ENCODE data around the gene MYO1G.
A peak's percentile ranks its signal among the peaks of the same experiment; 100 is the strongest.
"Not testable (repeated sequence)": the region's sequence is repeated elsewhere in the genome, so short reads cannot be mapped to it uniquely, and the experiment has no call there.

Gene MYO1G

GRCh38 chr7:44953156-44953555 lies 25.7 kb downstream of the MYO1G start:
- no peaks in the 10 kb centered on the region for H3K27me3 Mint-ChIP-seq
- peaks cover 14% of the 10 kb centered on the region for H3K4me1 Mint-ChIP-seq
- no peak overlapping the region for H3K4me3 Mint-ChIP-seq
- no peaks in the 10 kb centered on the region for H3K36me3 Mint-ChIP-seq
- no peaks in the 10 kb centered on the region for H3K9me3 Mint-ChIP-seq
- H3K27ac Mint-ChIP-seq: no peak overlapping the region

- no peaks in the 10 kb centered on the region for H3K36me3 Mint-ChIP-seq
- H3K27me3 Mint-ChIP-seq: no peaks in the 10 kb centered on the region
- H3K4me3 Mint-ChIP-seq: no peak overlapping the region
- no peak overlapping the region for H3K27ac Mint-ChIP-seq
- H3K9me3 Mint-ChIP-seq: no peaks in the 10 kb centered on the region
- peaks cover 3% of the 10 kb centered on the region for H3K4me1 Mint-ChIP-seq
Observed at GRCh38 chr7:44949303-44949702, 29.5 kb downstream of the MYO1G start.

GRCh38 chr7:44945479-44945878 lies 33.3 kb downstream of the MYO1G start:
- Mint-ChIP-seq H3K27me3 (no peaks in the 10 kb centered on the region), H3K4me3 (no peak overlapping the region), H3K9me3 (no peaks in the 10 kb centered on the region), H3K4me1 (no peaks in the 10 kb centered on the region), H3K36me3 (no peaks in the 10 kb centered on the region), H3K27ac (no peak overlapping the region)

- Mint-ChIP-seq H3K36me3 (no peaks in the 10 kb centered on the region), H3K27ac (no peak overlapping the region), H3K4me1 (no peaks in the 10 kb centered on the region), H3K9me3 (no peaks in the 10 kb centered on the region), H3K4me3 (no peak overlapping the region), H3K27me3 (no peaks in the 10 kb centered on the region)
Observed at GRCh38 chr7:44944821-44945220, 34.0 kb downstream of the MYO1G start.

- H3K4me1 Mint-ChIP-seq: no peaks in the 10 kb centered on the region
- H3K4me3 Mint-ChIP-seq: no peak overlapping the region
- H3K27me3 Mint-ChIP-seq: no peaks in the 10 kb centered on the region
Observed at GRCh38 chr7:44943631-44944030, 35.2 kb downstream of the MYO1G start.

GRCh38 chr7:44937426-44937825 lies 41.4 kb downstream of the MYO1G start:
- Mint-ChIP-seq H3K27ac (no peak overlapping the region), H3K27me3 (no peaks in the 10 kb centered on the region), H3K36me3 (no peaks in the 10 kb centered on the region), H3K4me3 (no peak overlapping the region), H3K9me3 (no peaks in the 10 kb centered on the region), H3K4me1 (no peaks in the 10 kb centered on the region)

More at GRCh38 chr7:44943631-44944030, 35.2 kb downstream of the MYO1G start:
- Mint-ChIP-seq H3K9me3 (no peaks in the 10 kb centered on the region), H3K27ac (no peak overlapping the region), H3K36me3 (no peaks in the 10 kb centered on the region)

GRCh38 chr7:44936322-44936721 lies 42.5 kb downstream of the MYO1G start:
- no peaks in the 10 kb centered on the region for H3K27me3 Mint-ChIP-seq
- H3K9me3 Mint-ChIP-seq: no peaks in the 10 kb centered on the region
- no peak overlapping the region for H3K27ac Mint-ChIP-seq
- H3K4me3 Mint-ChIP-seq: no peak overlapping the region
- no peaks in the 10 kb centered on the region for H3K4me1 Mint-ChIP-seq
- no peaks in the 10 kb centered on the region for H3K36me3 Mint-ChIP-seq

GRCh38 chr7:44935583-44935982 lies 43.2 kb downstream of the MYO1G start:
- no peaks in the 10 kb centered on the region for H3K27me3 Mint-ChIP-seq
- no peak overlapping the region for H3K4me3 Mint-ChIP-seq
- H3K9me3 Mint-ChIP-seq: no peaks in the 10 kb centered on the region
- H3K27ac Mint-ChIP-seq: no peak overlapping the region
- no peaks in the 10 kb centered on the region for H3K4me1 Mint-ChIP-seq
- no peaks in the 10 kb centered on the region for H3K36me3 Mint-ChIP-seq

- no peaks in the 10 kb centered on the region for H3K36me3 Mint-ChIP-seq
- H3K4me1 Mint-ChIP-seq: no peaks in the 10 kb centered on the region
- H3K27ac Mint-ChIP-seq: no peak overlapping the region
- no peaks in the 10 kb centered on the region for H3K27me3 Mint-ChIP-seq
- no peaks in the 10 kb centered on the region for H3K9me3 Mint-ChIP-seq
- no peak overlapping the region for H3K4me3 Mint-ChIP-seq
Observed at GRCh38 chr7:44935016-44935415, 43.8 kb downstream of the MYO1G start.

- H3K4me1 Mint-ChIP-seq, H3K4me3 Mint-ChIP-seq, H3K36me3 Mint-ChIP-seq, H3K27me3 Mint-ChIP-seq, H3K9me3 Mint-ChIP-seq, H3K27ac Mint-ChIP-seq: not testable (repeated sequence)
Observed at GRCh38 chr7:44934510-44934909, 44.3 kb downstream of the MYO1G start.

GRCh38 chr7:44930921-44931320 lies 47.9 kb downstream of the MYO1G start:
- no peaks in the 10 kb centered on the region for H3K9me3 Mint-ChIP-seq
- no peaks in the 10 kb centered on the region for H3K36me3 Mint-ChIP-seq
- H3K4me1 Mint-ChIP-seq: no peaks in the 10 kb centered on the region
- no peaks in the 10 kb centered on the region for H3K27me3 Mint-ChIP-seq
- H3K4me3 Mint-ChIP-seq: no peak overlapping the region
- H3K27ac Mint-ChIP-seq: no peak overlapping the region

- Mint-ChIP-seq H3K4me1 (peaks cover 9% of the 10 kb centered on the region), H3K27ac (peak overlapping the region; percentile 72), H3K36me3 (no peaks in the 10 kb centered on the region)
Observed at GRCh38 chr7:44922351-44922694, 56.5 kb downstream of the MYO1G start.

GRCh38 chr7:44921607-44922350 lies 57.0 kb downstream of the MYO1G start:
- Mint-ChIP-seq H3K27ac (no peak overlapping the region), H3K27me3 (no peaks in the 10 kb centered on the region)

More at GRCh38 chr7:44922351-44922694, 56.5 kb downstream of the MYO1G start:
- H3K27me3 Mint-ChIP-seq: no peaks in the 10 kb centered on the region
- no peaks in the 10 kb centered on the region for H3K9me3 Mint-ChIP-seq
- H3K4me3 Mint-ChIP-seq: no peak overlapping the region

GRCh38 chr7:44920119-44920518 lies 58.7 kb downstream of the MYO1G start:
- H3K9me3 Mint-ChIP-seq: no peaks in the 10 kb centered on the region
- peak overlapping the region; percentile 30 for H3K27ac Mint-ChIP-seq
- H3K4me1 Mint-ChIP-seq: peaks cover 11% of the 10 kb centered on the region
- H3K36me3 Mint-ChIP-seq: no peaks in the 10 kb centered on the region
- no peak overlapping the region for H3K4me3 Mint-ChIP-seq
- H3K27me3 Mint-ChIP-seq: no peaks in the 10 kb centered on the region

More at GRCh38 chr7:44921607-44922350, 57.0 kb downstream of the MYO1G start:
- no peak overlapping the region for H3K4me3 Mint-ChIP-seq
- H3K9me3 Mint-ChIP-seq: no peaks in the 10 kb centered on the region
- H3K36me3 Mint-ChIP-seq: no peaks in the 10 kb centered on the region
- peaks cover 9% of the 10 kb centered on the region for H3K4me1 Mint-ChIP-seq

GRCh38 chr7:44918029-44918428 lies 60.8 kb downstream of the MYO1G start:
- Mint-ChIP-seq H3K4me3 (no peak overlapping the region), H3K27ac (no peak overlapping the region), H3K4me1 (peaks cover 21% of the 10 kb centered on the region), H3K9me3 (no peaks in the 10 kb centered on the region), H3K36me3 (no peaks in the 10 kb centered on the region), H3K27me3 (no peaks in the 10 kb centered on the region)

- H3K27ac Mint-ChIP-seq: no peak overlapping the region
- no peak overlapping the region for H3K4me3 Mint-ChIP-seq
- H3K9me3 Mint-ChIP-seq: no peaks in the 10 kb centered on the region
- peaks cover 21% of the 10 kb centered on the region for H3K4me1 Mint-ChIP-seq
- H3K27me3 Mint-ChIP-seq: no peaks in the 10 kb centered on the region
- no peaks in the 10 kb centered on the region for H3K36me3 Mint-ChIP-seq
Observed at GRCh38 chr7:44917465-44917864, 61.4 kb downstream of the MYO1G start.

Data from activated naive CD4-positive, alpha-beta T cell treated with anti-CD3 and anti-CD28 coated beads, Interleukin-2, amount 50 U/mL, for 24 hours (primary cell).